Neural cell (in vitro differentiated cells): ENCODE measurements around the gene HLA-DRB5. TPM values are rescaled to one million over a fixed set of nuclear protein-coding genes. Genes with fewer than 3 reads are reported as not detected.
"Not testable (repeated sequence)": the region's sequence is repeated elsewhere in the genome, so short reads cannot be mapped to it uniquely, and the experiment has no call there.

Experiments
- H2AFZ ChIP-seq: fragments of 200-600, 300-800 bp; sonication (generic), shearing (Covaris generic); 2 replicates; pipeline ENCODE4 v1.6.0; 2014; ENCODE audit warnings: low read depth, mild to moderate bottlenecking, antibody characterized with exemption, low read length, moderate library complexity
- H3F3A ChIP-seq: fragments of 200-600 bp; shearing (Covaris generic); 2 replicates; pipeline ENCODE4 v1.6.1; 2016; ENCODE audit warnings: mild to moderate bottlenecking, moderate library complexity, mixed read lengths, antibody characterized with exemption, low read length; ENCODE audit not compliant: insufficient read depth, poor library complexity, severe bottlenecking
- H3K27ac ChIP-seq: fragments of 200-600, 300-800 bp; sonication (generic), shearing (Covaris generic); 2 replicates; pipeline ENCODE4 v1.5.1; 2014; ENCODE audit warnings: mild to moderate bottlenecking, low read length, moderate library complexity
- H3K27me3 ChIP-seq: fragments of 300-800, 200-600 bp; sonication (generic), shearing (Covaris generic); 2 replicates; pipeline ENCODE4 v1.6.0; 2014; ENCODE audit warnings: mild to moderate bottlenecking, low read depth, low read length, moderate library complexity; ENCODE audit not compliant: insufficient read depth
- H3K36me3 ChIP-seq: fragments of 300-800, 200-600 bp; sonication (generic), shearing (Covaris generic); 2 replicates; pipeline ENCODE4 v1.5.1; 2014; ENCODE audit warnings: mild to moderate bottlenecking, antibody characterized with exemption, low read length, moderate library complexity; ENCODE audit not compliant: insufficient read depth
- H3K4me2 ChIP-seq: fragments of 300-800, 200-600 bp; sonication (generic), shearing (Covaris generic); 2 replicates; pipeline ENCODE4 v1.6.0; 2014; ENCODE audit warnings: mild to moderate bottlenecking, low read length
- H3K4me3 ChIP-seq: fragments of 300-800, 200-600 bp; sonication (generic), shearing (Covaris generic); 2 replicates; pipeline ENCODE4 v1.5.1; 2014; ENCODE audit warnings: mild to moderate bottlenecking, low read length, moderate library complexity
- H3K79me2 ChIP-seq: fragments of 200-600 bp; shearing (Covaris generic); replicated peaks from 2 replicates; pipeline ENCODE4 v1.6.0; 2014; ENCODE audit warnings: mild to moderate bottlenecking, low read length, moderate library complexity; ENCODE audit not compliant: insufficient read depth
- H3K9ac ChIP-seq: fragments of 300-800, 200-600 bp; sonication (generic), shearing (Covaris generic); 2 replicates; pipeline ENCODE4 v1.6.1; 2016; ENCODE audit warnings: mild to moderate bottlenecking, low read length, mixed read lengths
- H3K9me2 ChIP-seq: fragments of 200-600 bp; shearing (Covaris generic); 2 replicates; pipeline ENCODE4 v1.6.1; 2016; ENCODE audit warnings: mild to moderate bottlenecking, low read length, mixed read lengths; ENCODE audit not compliant: insufficient read depth
- H3K9me3 ChIP-seq: fragments of 200-600, 300-800 bp; sonication (generic), shearing (Covaris generic); 2 replicates; pipeline ENCODE4 v1.6.1; 2016; ENCODE audit warnings: mild to moderate bottlenecking, mixed run types, low read length, moderate library complexity, mixed read lengths
- H4K20me1 ChIP-seq: fragments of 200-600 bp; shearing (Covaris generic); 2 replicates; pipeline ENCODE4 v1.6.1; 2016; ENCODE audit warnings: mild to moderate bottlenecking, mixed run types; ENCODE audit not compliant: insufficient read depth
- EP300 ChIP-seq: fragments of 450-650 bp; conservative IDR thresholded peaks from 2 replicates; pipeline ENCODE4 v1.6.1; 2014; ENCODE audit warnings: antibody characterized with exemption, mild to moderate bottlenecking, moderate library complexity; ENCODE audit not compliant: poor library complexity, severe bottlenecking
- EZH2 ChIP-seq: fragments of 200-600, 300-800 bp; shearing (Covaris generic), sonication (generic); IDR thresholded peaks from 2 replicates; pipeline ENCODE4 v1.6.1; 2014; ENCODE audit warnings: antibody characterized with exemption, low read length, borderline replicate concordance, mild to moderate bottlenecking; ENCODE audit not compliant: insufficient read depth, poor library complexity, severe bottlenecking
- MXI1 ChIP-seq: fragments of 450-650 bp; conservative IDR thresholded peaks from 2 replicates; pipeline ENCODE4 v1.6.1; 2014; ENCODE audit warnings: antibody characterized with exemption, mild to moderate bottlenecking; ENCODE audit not compliant: poor library complexity, severe bottlenecking
- POLR2AphosphoS5 ChIP-seq: IDR thresholded peaks from 2 replicates; pipeline ENCODE4 v1.6.1; 2012
- RAD21 ChIP-seq: fragments of 450-650 bp; conservative IDR thresholded peaks from 2 replicates; pipeline ENCODE4 v1.6.1; 2014; ENCODE audit warnings: antibody characterized with exemption, mild to moderate bottlenecking, moderate library complexity
- SMC3 ChIP-seq: fragments of 450-650 bp; conservative IDR thresholded peaks from 2 replicates; pipeline ENCODE4 v1.6.1; 2014; ENCODE audit warnings: antibody characterized with exemption, mild to moderate bottlenecking, moderate library complexity; ENCODE audit not compliant: poor library complexity
- TAF1 ChIP-seq: IDR thresholded peaks from 2 replicates; pipeline ENCODE4 v1.6.1; 2012; ENCODE audit warnings: low read depth
- polyA plus RNA-seq: library from polyadenylated mRNA; depleted of rRNA; stranded (reverse); fragments of >200 nt; gene quantifications from 2 replicates; pipeline ENCODE4 v1.2.3, GENCODE V29; 2014
- TF ChIP-seq, protein P1 (sequence below): IDR thresholded peaks from 2 replicates; pipeline ENCODE4 v1.6.1; 2012; ENCODE audit warnings: borderline replicate concordance
- TF ChIP-seq, protein P2 (sequence below): fragments of 450-650 bp; IDR thresholded peaks from 2 replicates; pipeline ENCODE4 v1.5.1; 2014; ENCODE audit warnings: antibody characterized with exemption, mild to moderate bottlenecking, moderate library complexity; ENCODE audit not compliant: poor library complexity, severe bottlenecking

The HLA-DRB5 gene
- polyA plus RNA-seq, 1 donor from 2014 or later: not detected

DNA sequence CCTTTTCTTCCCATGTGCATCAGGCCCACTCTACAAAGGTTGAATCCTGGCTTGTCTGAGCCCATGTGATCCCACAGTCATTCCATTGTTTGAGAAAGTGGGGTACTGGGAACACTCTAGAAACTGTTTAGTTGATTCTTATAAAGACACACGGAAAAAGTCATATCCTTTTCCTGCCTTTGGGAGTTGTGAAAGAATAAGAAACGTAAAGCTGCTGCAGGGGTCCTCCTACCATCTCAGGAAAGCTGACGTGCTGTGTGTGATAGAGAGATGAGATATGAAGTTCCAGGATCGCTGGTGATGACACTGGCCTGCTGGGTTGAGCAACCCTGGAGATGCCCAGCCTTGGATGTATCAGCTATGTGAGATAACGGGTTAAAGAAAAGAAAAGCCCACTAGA lies 21.3 kb upstream of the HLA-DRB5 start:
- TF ChIP-seq SMC3 (no peak), EP300 (no peak), MXI1 (no peak), POLR2AphosphoS5 (no peak), EZH2 (no peak), RAD21 (no peak), TAF1 (no peak)
- TF ChIP-seq, protein P1, sequence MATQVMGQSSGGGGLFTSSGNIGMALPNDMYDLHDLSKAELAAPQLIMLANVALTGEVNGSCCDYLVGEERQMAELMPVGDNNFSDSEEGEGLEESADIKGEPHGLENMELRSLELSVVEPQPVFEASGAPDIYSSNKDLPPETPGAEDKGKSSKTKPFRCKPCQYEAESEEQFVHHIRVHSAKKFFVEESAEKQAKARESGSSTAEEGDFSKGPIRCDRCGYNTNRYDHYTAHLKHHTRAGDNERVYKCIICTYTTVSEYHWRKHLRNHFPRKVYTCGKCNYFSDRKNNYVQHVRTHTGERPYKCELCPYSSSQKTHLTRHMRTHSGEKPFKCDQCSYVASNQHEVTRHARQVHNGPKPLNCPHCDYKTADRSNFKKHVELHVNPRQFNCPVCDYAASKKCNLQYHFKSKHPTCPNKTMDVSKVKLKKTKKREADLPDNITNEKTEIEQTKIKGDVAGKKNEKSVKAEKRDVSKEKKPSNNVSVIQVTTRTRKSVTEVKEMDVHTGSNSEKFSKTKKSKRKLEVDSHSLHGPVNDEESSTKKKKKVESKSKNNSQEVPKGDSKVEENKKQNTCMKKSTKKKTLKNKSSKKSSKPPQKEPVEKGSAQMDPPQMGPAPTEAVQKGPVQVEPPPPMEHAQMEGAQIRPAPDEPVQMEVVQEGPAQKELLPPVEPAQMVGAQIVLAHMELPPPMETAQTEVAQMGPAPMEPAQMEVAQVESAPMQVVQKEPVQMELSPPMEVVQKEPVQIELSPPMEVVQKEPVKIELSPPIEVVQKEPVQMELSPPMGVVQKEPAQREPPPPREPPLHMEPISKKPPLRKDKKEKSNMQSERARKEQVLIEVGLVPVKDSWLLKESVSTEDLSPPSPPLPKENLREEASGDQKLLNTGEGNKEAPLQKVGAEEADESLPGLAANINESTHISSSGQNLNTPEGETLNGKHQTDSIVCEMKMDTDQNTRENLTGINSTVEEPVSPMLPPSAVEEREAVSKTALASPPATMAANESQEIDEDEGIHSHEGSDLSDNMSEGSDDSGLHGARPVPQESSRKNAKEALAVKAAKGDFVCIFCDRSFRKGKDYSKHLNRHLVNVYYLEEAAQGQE: no peak
- TF ChIP-seq, protein P2, sequence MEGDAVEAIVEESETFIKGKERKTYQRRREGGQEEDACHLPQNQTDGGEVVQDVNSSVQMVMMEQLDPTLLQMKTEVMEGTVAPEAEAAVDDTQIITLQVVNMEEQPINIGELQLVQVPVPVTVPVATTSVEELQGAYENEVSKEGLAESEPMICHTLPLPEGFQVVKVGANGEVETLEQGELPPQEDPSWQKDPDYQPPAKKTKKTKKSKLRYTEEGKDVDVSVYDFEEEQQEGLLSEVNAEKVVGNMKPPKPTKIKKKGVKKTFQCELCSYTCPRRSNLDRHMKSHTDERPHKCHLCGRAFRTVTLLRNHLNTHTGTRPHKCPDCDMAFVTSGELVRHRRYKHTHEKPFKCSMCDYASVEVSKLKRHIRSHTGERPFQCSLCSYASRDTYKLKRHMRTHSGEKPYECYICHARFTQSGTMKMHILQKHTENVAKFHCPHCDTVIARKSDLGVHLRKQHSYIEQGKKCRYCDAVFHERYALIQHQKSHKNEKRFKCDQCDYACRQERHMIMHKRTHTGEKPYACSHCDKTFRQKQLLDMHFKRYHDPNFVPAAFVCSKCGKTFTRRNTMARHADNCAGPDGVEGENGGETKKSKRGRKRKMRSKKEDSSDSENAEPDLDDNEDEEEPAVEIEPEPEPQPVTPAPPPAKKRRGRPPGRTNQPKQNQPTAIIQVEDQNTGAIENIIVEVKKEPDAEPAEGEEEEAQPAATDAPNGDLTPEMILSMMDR: no peak
- Histone ChIP-seq H3K36me3 (no peaks in the 10 kb centered on the region), H3K4me3 (no peak overlapping the region)

DNA sequence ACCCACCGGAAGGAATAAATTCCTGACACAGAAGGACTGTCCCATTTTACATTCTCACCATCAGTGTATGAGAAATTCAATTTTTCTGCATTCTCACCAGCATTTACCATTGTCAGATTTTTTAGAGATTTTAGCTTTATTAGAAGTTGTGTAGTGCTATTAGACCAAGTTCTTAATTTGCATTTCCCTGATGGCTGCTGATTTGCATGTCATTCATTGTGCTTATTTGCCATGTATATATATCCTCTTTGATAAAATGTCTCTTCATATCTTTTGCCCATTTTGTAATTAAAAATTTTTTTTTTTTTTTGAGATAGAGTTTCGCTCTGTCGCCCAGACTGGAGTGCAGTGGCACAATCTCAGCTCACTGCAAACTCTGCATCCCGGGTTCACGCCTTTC lies 9.8 kb upstream of the HLA-DRB5 start:
- no peak overlapping the region for H2AFZ ChIP-seq
- H3K9ac ChIP-seq: no peak overlapping the region
- no peaks in the 10 kb centered on the region for H3K9me3 ChIP-seq
- no peaks in the 10 kb centered on the region for H3K79me2 ChIP-seq
- no peaks in the 10 kb centered on the region for H4K20me1 ChIP-seq
- no peaks in the 10 kb centered on the region for H3K36me3 ChIP-seq
- H3K4me3 ChIP-seq: no peak overlapping the region
- TF ChIP-seq EP300 (no peak), POLR2AphosphoS5 (no peak), EZH2 (no peak), TAF1 (no peak), SMC3 (no peak), RAD21 (no peak), MXI1 (no peak)
- TF ChIP-seq, protein P2: no peak
- TF ChIP-seq, protein P1: no peak
- H3K27me3 ChIP-seq: no peaks in the 10 kb centered on the region
- no peak overlapping the region for H3K4me2 ChIP-seq
- H3K9me2 ChIP-seq: no peaks in the 10 kb centered on the region
- H3F3A ChIP-seq: no peaks in the 10 kb centered on the region
- no peak overlapping the region for H3K27ac ChIP-seq

More for the DNA sequence above, 21.3 kb upstream of the HLA-DRB5 start:
- Histone ChIP-seq H3K9me2 (no peaks in the 10 kb centered on the region), H3K4me2 (no peak overlapping the region), H3K9me3 (no peaks in the 10 kb centered on the region), H3K9ac (no peak overlapping the region), H3K27me3 (no peaks in the 10 kb centered on the region), H3F3A (no peaks in the 10 kb centered on the region), H2AFZ (no peak overlapping the region), H3K79me2 (no peaks in the 10 kb centered on the region), H4K20me1 (no peaks in the 10 kb centered on the region), H3K27ac (no peak overlapping the region)

DNA sequence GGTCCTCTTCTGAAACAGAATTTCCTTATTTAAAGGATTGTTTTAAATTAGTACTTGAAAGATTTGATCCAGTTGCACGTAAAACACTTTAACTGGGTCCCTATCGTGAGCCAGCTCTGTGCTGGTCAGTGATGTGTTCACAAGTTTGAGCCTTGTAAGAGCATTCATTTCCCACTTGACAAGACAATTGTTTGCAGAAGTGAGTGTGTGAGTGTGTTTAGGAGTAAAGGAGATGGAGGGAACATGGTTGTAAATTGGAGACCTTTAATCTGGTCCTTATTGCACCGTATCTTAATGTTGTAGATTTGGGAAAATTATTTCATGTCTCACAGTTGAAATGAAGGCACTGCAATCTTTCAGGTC lies 325 bp upstream of the HLA-DRB5 start:
- not testable (repeated sequence) for H3K4me2 ChIP-seq, H3K9ac ChIP-seq, H3K79me2 ChIP-seq, H3K27ac ChIP-seq, H3F3A ChIP-seq, H3K9me3 ChIP-seq, H3K36me3 ChIP-seq, H3K9me2 ChIP-seq, H3K27me3 ChIP-seq, H2AFZ ChIP-seq, H3K4me3 ChIP-seq, H4K20me1 ChIP-seq
